H9 (cell line): ENCODE measurements around the gene GALNT16. TPM values are rescaled to one million over a fixed set of nuclear protein-coding genes. Genes with fewer than 3 reads are reported as not detected.

Experiments
- DNase-seq: peaks from one replicate; pipeline ENCODE4 v3.0.0-alpha.2; 2017
- H2AFZ ChIP-seq: one replicate; pipeline ENCODE4 v1.6.1; 2013; ENCODE audit warnings: mild to moderate bottlenecking, low read length, control low read depth, moderate library complexity
- H2AK5ac ChIP-seq: 2 replicates; pipeline ENCODE4 v1.6.1; 2013; ENCODE audit warnings: low read length, control low read depth, mixed read lengths; ENCODE audit not compliant: insufficient read length
- H2BK120ac ChIP-seq: one replicate; pipeline ENCODE4 v1.6.1; 2013; ENCODE audit warnings: low read depth, mild to moderate bottlenecking, low read length, control low read depth, inconsistent platforms; ENCODE audit not compliant: poor library complexity, severe bottlenecking
- H2BK12ac ChIP-seq: 2 replicates; pipeline ENCODE4 v1.6.1; 2013; ENCODE audit warnings: low read length, control low read depth, mixed read lengths, low read depth; ENCODE audit not compliant: insufficient read length
- H2BK15ac ChIP-seq: 2 replicates; pipeline ENCODE4 v1.6.1; 2013; ENCODE audit warnings: low read depth, low read length, control low read depth
- H2BK20ac ChIP-seq: one replicate; pipeline ENCODE4 v1.6.1; 2013; ENCODE audit warnings: low read depth, mild to moderate bottlenecking, low read length, control low read depth, inconsistent platforms; ENCODE audit not compliant: poor library complexity, severe bottlenecking
- H2BK5ac ChIP-seq: 2 replicates; pipeline ENCODE4 v1.6.1; 2013; ENCODE audit warnings: low read length, control low read depth, mixed read lengths; ENCODE audit not compliant: insufficient read length
- H3K14ac ChIP-seq: 2 replicates; pipeline ENCODE4 v1.6.1; 2013; ENCODE audit warnings: low read length, control low read depth; ENCODE audit not compliant: insufficient read depth
- H3K18ac ChIP-seq: 2 replicates; pipeline ENCODE4 v1.6.1; 2013; ENCODE audit warnings: low read depth, mild to moderate bottlenecking, mixed read lengths, low read length, control low read depth; ENCODE audit not compliant: insufficient read length
- H3K23ac ChIP-seq: 2 replicates; pipeline ENCODE4 v1.6.1; 2013; ENCODE audit warnings: low read length, control low read depth, mixed read lengths, low read depth; ENCODE audit not compliant: insufficient read length
- H3K23me2 ChIP-seq: 2 replicates; pipeline ENCODE4 v1.6.1; 2013; ENCODE audit warnings: low read depth, mild to moderate bottlenecking, mixed read lengths, low read length, control low read depth; ENCODE audit not compliant: insufficient read length, poor library complexity, severe bottlenecking
- H3K27ac ChIP-seq: 2 replicates; pipeline ENCODE4 v1.5.1; 2013; ENCODE audit warnings: low read length, control low read depth, mixed read lengths, low read depth; ENCODE audit not compliant: insufficient read length
- H3K27me3 ChIP-seq: 2 replicates; pipeline ENCODE4 v1.6.1; 2013; ENCODE audit warnings: low read length, control low read depth, inconsistent platforms; ENCODE audit not compliant: insufficient read depth
- H3K4ac ChIP-seq: 2 replicates; pipeline ENCODE4 v1.6.1; 2013; ENCODE audit warnings: low read depth, mild to moderate bottlenecking, control low read depth, inconsistent platforms, low read length, moderate library complexity
- H3K4me1 ChIP-seq: 2 replicates; pipeline ENCODE4 v1.6.1; 2013; ENCODE audit warnings: low read length, control low read depth, inconsistent platforms; ENCODE audit not compliant: insufficient read depth
- H3K4me2 ChIP-seq: 2 replicates; pipeline ENCODE4 v1.6.1; 2013; ENCODE audit warnings: low read length, control low read depth, mixed read lengths; ENCODE audit not compliant: insufficient read length, insufficient read depth
- H3K56ac ChIP-seq: 2 replicates; pipeline ENCODE4 v1.6.1; 2013; ENCODE audit warnings: low read depth, mild to moderate bottlenecking, mixed read lengths, low read length, control low read depth; ENCODE audit not compliant: insufficient read length
- H3K79me1 ChIP-seq: 2 replicates; pipeline ENCODE4 v1.6.1; 2013; ENCODE audit warnings: low read depth, mild to moderate bottlenecking, moderate library complexity, low read length, control low read depth, inconsistent platforms; ENCODE audit not compliant: insufficient read depth, poor library complexity, severe bottlenecking
- H3K79me2 ChIP-seq: 2 replicates; pipeline ENCODE4 v1.6.1; 2013; ENCODE audit warnings: low read length, control low read depth, inconsistent platforms; ENCODE audit not compliant: insufficient read depth
- H3K9ac ChIP-seq: 2 replicates; pipeline ENCODE4 v1.6.1; 2013; ENCODE audit warnings: low read length, control low read depth, mixed read lengths; ENCODE audit not compliant: insufficient read length; ENCODE audit errors: extremely low read depth
- H3K9me3 ChIP-seq: one replicate; pipeline ENCODE4 v1.6.1; 2013; ENCODE audit warnings: low read depth, low read length, inconsistent platforms; ENCODE audit not compliant: control insufficient read depth
- H3T11ph ChIP-seq: one replicate; pipeline ENCODE4 v1.6.1; 2013; ENCODE audit warnings: mild to moderate bottlenecking, low read length, control low read depth, inconsistent platforms
- H4K20me1 ChIP-seq: one replicate; pipeline ENCODE4 v1.6.1; 2013; ENCODE audit not compliant: control insufficient read depth, insufficient read length, insufficient read depth
- H4K5ac ChIP-seq: 2 replicates; pipeline ENCODE4 v1.6.1; 2013; ENCODE audit warnings: low read depth, mild to moderate bottlenecking, mixed read lengths, low read length, control low read depth; ENCODE audit not compliant: insufficient read length
- H4K8ac ChIP-seq: replicated peaks from 2 replicates; pipeline ENCODE4 v1.6.1; 2013; ENCODE audit warnings: low read length, control low read depth, mixed read lengths, low read depth; ENCODE audit not compliant: insufficient read length
- H4K91ac ChIP-seq: 2 replicates; pipeline ENCODE4 v1.6.1; 2013; ENCODE audit warnings: low read depth, mild to moderate bottlenecking, moderate library complexity, mixed read lengths, low read length, control low read depth; ENCODE audit not compliant: insufficient read length
- H3K27ac Mint-ChIP-seq, 3 experiments: 2 replicates in 2 of 3; 3 replicates in 1 of 3; pipeline ENCODE4 v1.8.0; 2020 to 2021; ENCODE audit warnings: mixed read lengths in 3 of 3, mild to moderate bottlenecking in 1 of 3, moderate library complexity in 1 of 3
- H3K27me3 Mint-ChIP-seq: 2 replicates; pipeline ENCODE4 v1.8.0; 2021; ENCODE audit warnings: low read depth, mild to moderate bottlenecking, moderate library complexity, mixed read lengths
- H3K36me3 Mint-ChIP-seq, 3 experiments: 2 replicates in 2 of 3; 3 replicates in 1 of 3; pipeline ENCODE4 v1.8.0; 2020 to 2021; ENCODE audit warnings: low read depth in 3 of 3, mixed read lengths in 3 of 3; ENCODE audit not compliant: insufficient read depth in 1 of 3
- H3K4me1 Mint-ChIP-seq, 2 experiments: 2 replicates each; pipeline ENCODE4 v1.8.0; 2020; ENCODE audit warnings: mixed read lengths in 2 of 2
- H3K4me3 Mint-ChIP-seq, 2 experiments: 2 replicates in 1 of 2; 3 replicates in 1 of 2; pipeline ENCODE4 v1.8.0; 2020 to 2021; ENCODE audit warnings: mild to moderate bottlenecking in 2 of 2, mixed read lengths in 2 of 2, moderate library complexity in 1 of 2
- H3K9me3 Mint-ChIP-seq, 2 experiments: 2 replicates in 1 of 2; 3 replicates in 1 of 2; pipeline ENCODE4 v1.8.0; 2020; ENCODE audit warnings: mild to moderate bottlenecking in 2 of 2, mixed read lengths in 2 of 2, moderate library complexity in 1 of 2
- WGBS: extraction: QIAGEN DNeasy Blood & Tissue Kit; methylation state at CpG from one replicate; pipeline ENCODE4 v1.1.7; 2013; ENCODE audit warnings: missing lambda C conversion rate, low lambda C conversion rate, mixed read lengths; ENCODE audit not compliant: insufficient read length; ENCODE audit errors: extremely low coverage; 5-methylcytosine and 5-hydroxymethylcytosine counted together
- total RNA-seq: library from RNA; stranded (reverse); gene quantifications from 2 replicates; pipeline ENCODE4 v1.2.1, GENCODE V29; 2021
- TF ChIP-seq, protein P1 (sequence below): fragments of 200-600 bp; sonication (generic); conservative IDR thresholded peaks from 3 replicates; pipeline ENCODE4 v1.8.0; 2021; ENCODE audit warnings: antibody characterized with exemption, mild to moderate bottlenecking

GALNT16 gene
- total RNA-seq, 1 experiment from 2014 or later = 2.3 TPM

- H3K9me3 Mint-ChIP-seq = no peaks in the 10 kb centered on the region
- Histone ChIP-seq H3K18ac (no peak overlapping the region), H4K20me1 (no peaks in the 10 kb centered on the region), H2AK5ac (no peak overlapping the region), H2BK120ac (no peak overlapping the region), H4K91ac (no peak overlapping the region), H2BK5ac (no peak overlapping the region), H3K27ac (no peak overlapping the region), H3K4ac (no peak overlapping the region), H2BK12ac (no peak overlapping the region), H2BK15ac (no peak overlapping the region), H2AFZ (no peak overlapping the region), H3K4me2 (no peak overlapping the region), H3K4me1 (peaks cover 4% of the 10 kb centered on the region; the same call in 1 of the 2 replicates), H3K23me2 (no peaks in the 10 kb centered on the region), H2BK20ac (no peak overlapping the region), H3K56ac (no peak overlapping the region), H3K79me2 (no peaks in the 10 kb centered on the region), H3K23ac (no peak overlapping the region), H4K5ac (no peak overlapping the region), H3K14ac (no peak overlapping the region; the same call in 1 of the 2 replicates), H3K79me1 (no peaks in the 10 kb centered on the region), H3K9me3 (no peaks in the 10 kb centered on the region), H4K8ac (no peak overlapping the region), H3T11ph (no peak overlapping the region), H3K9ac (no peak overlapping the region), H3K27me3 (no peaks in the 10 kb centered on the region)
- TF ChIP-seq, protein P1, sequence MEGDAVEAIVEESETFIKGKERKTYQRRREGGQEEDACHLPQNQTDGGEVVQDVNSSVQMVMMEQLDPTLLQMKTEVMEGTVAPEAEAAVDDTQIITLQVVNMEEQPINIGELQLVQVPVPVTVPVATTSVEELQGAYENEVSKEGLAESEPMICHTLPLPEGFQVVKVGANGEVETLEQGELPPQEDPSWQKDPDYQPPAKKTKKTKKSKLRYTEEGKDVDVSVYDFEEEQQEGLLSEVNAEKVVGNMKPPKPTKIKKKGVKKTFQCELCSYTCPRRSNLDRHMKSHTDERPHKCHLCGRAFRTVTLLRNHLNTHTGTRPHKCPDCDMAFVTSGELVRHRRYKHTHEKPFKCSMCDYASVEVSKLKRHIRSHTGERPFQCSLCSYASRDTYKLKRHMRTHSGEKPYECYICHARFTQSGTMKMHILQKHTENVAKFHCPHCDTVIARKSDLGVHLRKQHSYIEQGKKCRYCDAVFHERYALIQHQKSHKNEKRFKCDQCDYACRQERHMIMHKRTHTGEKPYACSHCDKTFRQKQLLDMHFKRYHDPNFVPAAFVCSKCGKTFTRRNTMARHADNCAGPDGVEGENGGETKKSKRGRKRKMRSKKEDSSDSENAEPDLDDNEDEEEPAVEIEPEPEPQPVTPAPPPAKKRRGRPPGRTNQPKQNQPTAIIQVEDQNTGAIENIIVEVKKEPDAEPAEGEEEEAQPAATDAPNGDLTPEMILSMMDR = no peak
- H3K36me3 Mint-ChIP-seq = no peaks in the 10 kb centered on the region; a peak in 2 of 7 replicates
- H3K4me1 Mint-ChIP-seq = peaks cover 8 to 15% of the 10 kb centered on the region in 2 experiments
- H3K4me3 Mint-ChIP-seq = no peak overlapping the region
- H3K27me3 Mint-ChIP-seq = peaks cover 2% of the 10 kb centered on the region; the same call in 1 of the 2 replicates
- no CpG with 5 or more reads among the region's 5 CpGs for WGBS
- no peak for DNase-seq
- H3K27ac Mint-ChIP-seq = no peak overlapping the region; a peak in 1 of 7 replicates
Observed at GRCh38 chr14:69327507-69327906, 67.5 kb downstream of the GALNT16 start.
